ENCODE data around the gene SH2D3A. TPM values are rescaled to one million over a fixed set of nuclear protein-coding genes. Genes with fewer than 3 reads are reported as not detected.
A peak's percentile ranks its signal among the peaks of the same experiment; 100 is the strongest.
"Not testable (repeated sequence)": the region's sequence is repeated elsewhere in the genome, so short reads cannot be mapped to it uniquely, and the experiment has no call there.

Gene SH2D3A
- total and polyA plus RNA-seq, 12 donors = 0.11 to 1.7 (median 0.41) TPM; not detected in 2

DNA sequence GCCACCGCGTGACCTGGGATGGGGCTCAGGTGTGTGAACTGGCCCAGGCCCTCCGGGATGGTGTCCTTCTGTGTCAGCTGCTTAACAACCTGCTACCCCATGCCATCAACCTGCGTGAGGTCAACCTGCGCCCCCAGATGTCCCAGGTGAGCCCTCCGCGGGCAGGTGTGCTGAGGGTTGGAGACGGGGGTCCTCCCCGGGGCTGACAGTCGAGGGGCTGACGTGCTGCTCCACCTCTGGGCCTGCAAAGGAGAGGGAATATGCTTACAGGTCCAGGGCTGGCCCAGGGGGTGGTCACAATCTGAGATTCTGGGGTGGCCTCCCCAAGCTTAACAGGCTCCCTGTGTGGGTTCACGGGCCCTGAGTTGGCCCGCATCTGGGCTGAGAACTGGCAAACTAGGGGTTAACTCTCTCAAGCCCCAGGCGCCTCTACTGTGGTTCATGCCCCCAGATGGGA, 5.7 kb upstream of the SH2D3A start:
- intact Hi-C loops (cut with DNase I) = no loop called here
- DNase-seq = no peak
- Histone ChIP-seq H3K9me3 (replicated peaks in 1 of 3) (no peaks in the 10 kb centered on the region), H3K4me3 (peak overlapping the region in 1 of 4 donors; percentile 47), H3K27ac (peak overlapping the region in 1 of 5 donors; percentile 64), H3K27me3 (no peaks in the 10 kb centered on the region), H3K36me3 (replicated peaks in 1 of 2) (no peaks in the 10 kb centered on the region), H3K4me1 (replicated peaks in 1 of 2) (no peaks in the 10 kb centered on the region)
- TF ChIP-seq POLR2A (IDR thresholded peaks at IDR 0.05) = no peak
- TF ChIP-seq, protein P1, sequence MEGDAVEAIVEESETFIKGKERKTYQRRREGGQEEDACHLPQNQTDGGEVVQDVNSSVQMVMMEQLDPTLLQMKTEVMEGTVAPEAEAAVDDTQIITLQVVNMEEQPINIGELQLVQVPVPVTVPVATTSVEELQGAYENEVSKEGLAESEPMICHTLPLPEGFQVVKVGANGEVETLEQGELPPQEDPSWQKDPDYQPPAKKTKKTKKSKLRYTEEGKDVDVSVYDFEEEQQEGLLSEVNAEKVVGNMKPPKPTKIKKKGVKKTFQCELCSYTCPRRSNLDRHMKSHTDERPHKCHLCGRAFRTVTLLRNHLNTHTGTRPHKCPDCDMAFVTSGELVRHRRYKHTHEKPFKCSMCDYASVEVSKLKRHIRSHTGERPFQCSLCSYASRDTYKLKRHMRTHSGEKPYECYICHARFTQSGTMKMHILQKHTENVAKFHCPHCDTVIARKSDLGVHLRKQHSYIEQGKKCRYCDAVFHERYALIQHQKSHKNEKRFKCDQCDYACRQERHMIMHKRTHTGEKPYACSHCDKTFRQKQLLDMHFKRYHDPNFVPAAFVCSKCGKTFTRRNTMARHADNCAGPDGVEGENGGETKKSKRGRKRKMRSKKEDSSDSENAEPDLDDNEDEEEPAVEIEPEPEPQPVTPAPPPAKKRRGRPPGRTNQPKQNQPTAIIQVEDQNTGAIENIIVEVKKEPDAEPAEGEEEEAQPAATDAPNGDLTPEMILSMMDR (IDR thresholded peaks at IDR 0.05) = no peak
- 49 to 93% (median 58%) methylated on average over 3 to 14 of the region's 14 CpGs; no CpG with 5 or more reads in 1 of the 4 donors for WGBS, 4 donors

DNA sequence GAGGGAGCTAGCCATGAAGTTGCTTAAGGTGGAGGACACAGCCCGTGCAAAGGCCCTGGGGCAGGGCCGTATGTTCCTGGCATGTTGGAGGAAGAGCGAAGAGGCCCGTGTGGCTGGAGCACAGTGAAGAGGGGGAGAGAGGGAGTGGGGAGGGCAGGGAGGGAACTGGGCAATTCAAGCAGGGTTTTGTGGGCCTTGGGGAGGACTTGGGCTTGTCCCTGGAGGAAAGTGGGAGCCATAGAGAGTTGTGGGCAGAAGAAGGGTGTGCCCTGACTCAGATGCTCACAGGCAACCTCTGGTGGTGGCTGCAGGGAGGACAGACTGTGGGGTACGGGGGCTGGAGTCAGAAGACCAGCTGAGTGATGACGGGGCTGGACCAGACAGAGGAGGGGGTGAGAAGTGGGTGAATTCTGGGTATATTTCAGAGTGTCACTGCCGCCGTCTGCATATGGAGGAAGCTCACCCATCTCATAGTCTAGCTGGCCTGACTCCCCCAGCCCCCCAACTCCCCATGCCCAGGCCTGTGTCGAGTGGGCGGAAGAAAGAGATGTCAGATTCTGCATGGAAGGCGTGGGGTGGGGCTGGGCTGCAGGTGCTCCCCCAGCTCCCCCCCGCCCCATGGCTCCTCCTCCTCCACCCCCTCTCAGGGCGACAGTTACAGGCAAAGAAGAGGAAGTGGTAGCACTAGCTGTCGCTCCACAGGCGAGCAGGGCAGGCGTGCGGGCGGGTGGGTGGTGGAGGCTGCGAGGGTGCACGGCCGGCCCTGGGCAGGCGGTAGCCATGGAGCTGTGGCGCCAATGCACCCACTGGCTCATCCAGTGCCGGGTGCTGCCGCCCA, 5.0 kb upstream of the SH2D3A start, which contains the start of gene VAV1:
VAV1 (plus strand) TSS at position 681 of the 838 bp plus-strand sequence; CDS start at position 781, 100 bp downstream.
- H3K36me3 ChIP-seq (replicated peaks in 1 of 2) = no peaks in the 10 kb centered on the region
- intact Hi-C loops (cut with DNase I) = no loop called here
- 53 to 70% (median 64%) methylated on average over 9 to 25 of the region's 25 CpGs for WGBS, 4 donors
- TF ChIP-seq POLR2A (IDR thresholded peaks at IDR 0.05) = no peak
- TF ChIP-seq, protein P1 (IDR thresholded peaks at IDR 0.05) = peak in 1 of 6 experiments; percentile 20
- peaks cover 4 to 6% of the 10 kb centered on the region in 2 donors for H3K4me1 ChIP-seq (replicated peaks in 1 of 2)
- H3K9me3 ChIP-seq (replicated peaks in 1 of 3) = no peaks in the 10 kb centered on the region
- H3K4me3 ChIP-seq = peak within 1 kb of the TSS in 1 of 4 donors; percentile 47
- peak in 3 of 7 donors; percentile 43 to 49 (median 45) for DNase-seq
- peak within 1 kb of the TSS in 1 of 5 donors; percentile 64 for H3K27ac ChIP-seq
- H3K27me3 ChIP-seq = no peaks in the 10 kb centered on the region

DNA sequence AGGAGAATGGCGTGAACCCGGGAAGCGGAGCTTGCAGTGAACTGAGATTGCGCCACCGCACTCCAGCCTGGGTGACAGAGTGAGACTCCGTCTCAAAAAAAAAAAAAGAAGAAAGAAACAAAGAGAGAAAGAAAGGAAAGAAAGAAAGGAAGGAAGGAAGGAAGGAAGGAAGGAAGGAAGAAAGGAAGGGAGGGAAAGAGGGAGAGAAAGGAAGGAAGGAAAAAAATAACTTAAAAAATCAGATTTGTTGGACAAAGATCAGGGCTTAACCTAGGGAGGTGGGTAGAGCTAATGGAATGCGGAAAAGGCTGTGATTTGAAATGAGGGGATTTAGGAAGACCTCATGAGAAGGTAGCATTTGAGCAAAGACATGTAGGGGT, 4.4 kb upstream of the SH2D3A start:
- H3K27ac ChIP-seq; H3K27me3 ChIP-seq; intact Hi-C loops (cut with DNase I); DNase-seq; H3K4me3 ChIP-seq; H3K36me3 ChIP-seq (replicated peaks in 1 of 2); H3K9me3 ChIP-seq (replicated peaks in 1 of 3): not testable (repeated sequence)
- 74 to 88% (median 84%) methylated on average over 7 of the region's 7 CpGs for WGBS, 4 donors
- H3K4me1 ChIP-seq (replicated peaks in 1 of 2) = peaks cover 6 to 11% of the 10 kb centered on the region in 2 donors

DNA sequence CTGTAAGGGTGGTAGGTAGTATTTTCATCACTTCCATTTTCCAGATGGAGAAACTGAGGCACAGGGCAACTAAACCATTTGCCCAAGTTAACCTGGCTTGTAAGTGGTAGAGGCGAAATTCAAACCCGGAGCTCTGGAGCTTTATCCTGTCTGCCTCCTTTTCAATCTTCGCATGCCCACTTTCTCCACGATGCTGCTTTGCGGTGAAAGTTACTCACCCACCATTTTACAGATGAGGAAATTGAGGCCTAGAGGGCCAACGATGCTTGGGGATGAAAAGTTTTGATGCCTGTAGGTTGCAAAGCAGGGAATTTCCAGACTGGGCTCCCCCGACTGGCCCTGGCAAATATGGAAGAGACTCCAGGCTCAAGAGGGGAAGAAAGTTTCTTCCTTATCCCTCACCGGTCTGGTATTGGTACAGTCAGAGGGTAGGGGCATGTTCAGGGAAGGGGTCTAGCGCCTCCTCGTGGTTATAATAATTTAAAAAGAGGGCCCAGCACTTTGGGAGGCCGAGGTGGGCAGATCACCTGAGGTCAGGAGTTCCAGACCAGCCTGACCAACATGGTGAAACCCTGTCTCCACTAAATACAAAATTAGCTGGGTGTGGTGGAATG, 1.9 kb upstream of the SH2D3A start:
- Histone ChIP-seq H3K4me3 (no peak overlapping the region), H3K36me3 (replicated peaks in 1 of 2) (no peaks in the 10 kb centered on the region), H3K4me1 (replicated peaks in 1 of 2) (peaks cover 6 to 11% of the 10 kb centered on the region in 2 donors), H3K27ac (no peak overlapping the region), H3K9me3 (replicated peaks in 1 of 3) (no peaks in the 10 kb centered on the region), H3K27me3 (no peaks in the 10 kb centered on the region)
- 53 to 63% (median 59%) methylated on average over 10 to 11 of the region's 11 CpGs for WGBS, 4 donors
- no peak for TF ChIP-seq POLR2A (IDR thresholded peaks at IDR 0.05)
- TF ChIP-seq, protein P1 (IDR thresholded peaks at IDR 0.05) = peak; percentile 15 to 35 (median 26)
- intact Hi-C loops (cut with DNase I) = no loop called here
- DNase-seq = no peak

Measured in adrenal gland (tissue), 12 donors.